Mesenchymal stem cell (in vitro differentiated cells and primary cell): Measurements from ENCODE around the gene AP3B2.

Experiments used
- DNase-seq: peaks from one replicate; pipeline ENCODE4 v3.0.0-alpha.2; 2013
- H2AFZ ChIP-seq: one replicate; pipeline ENCODE4 v1.6.1; 2013; ENCODE audit warnings: low read depth, mild to moderate bottlenecking, control low read depth, inconsistent platforms, low read length, moderate library complexity
- H2AK5ac ChIP-seq: 2 replicates; pipeline ENCODE4 v1.6.1; 2013; ENCODE audit warnings: low read length, moderate library complexity, mild to moderate bottlenecking, inconsistent platforms; ENCODE audit not compliant: severe bottlenecking
- H2BK120ac ChIP-seq: one replicate; pipeline ENCODE4 v1.6.1; 2013; ENCODE audit warnings: low read depth, mild to moderate bottlenecking, inconsistent platforms, low read length, moderate library complexity
- H2BK12ac ChIP-seq, 2 experiments: one replicate each; pipeline ENCODE4 v1.6.1; 2013; ENCODE audit warnings: inconsistent platforms in 2 of 2, low read length in 2 of 2, mild to moderate bottlenecking in 2 of 2, moderate library complexity in 2 of 2, control low read depth in 1 of 2
- H2BK15ac ChIP-seq: one replicate; pipeline ENCODE4 v1.6.1; 2013; ENCODE audit warnings: mild to moderate bottlenecking, low read depth, inconsistent platforms; ENCODE audit not compliant: poor library complexity, severe bottlenecking
- H2BK5ac ChIP-seq: 2 replicates; pipeline ENCODE4 v1.6.1; 2013; ENCODE audit warnings: low read depth, mild to moderate bottlenecking, low read length, control low read depth, inconsistent platforms; ENCODE audit not compliant: poor library complexity, severe bottlenecking
- H3K14ac ChIP-seq, 2 experiments: one replicate each; pipeline ENCODE4 v1.6.1; 2013; ENCODE audit warnings: inconsistent platforms in 2 of 2, low read length in 2 of 2, control low read depth in 1 of 2, mild to moderate bottlenecking in 1 of 2, moderate library complexity in 1 of 2
- H3K18ac ChIP-seq, 2 experiments: one replicate each; pipeline ENCODE4 v1.6.1; 2013; ENCODE audit warnings: inconsistent platforms in 2 of 2, low read length in 2 of 2, control low read depth in 1 of 2, low read depth in 1 of 2, mild to moderate bottlenecking in 1 of 2
- H3K23ac ChIP-seq, 2 experiments: one replicate each; pipeline ENCODE4 v1.6.1; 2013; ENCODE audit warnings: inconsistent platforms in 2 of 2, low read length in 2 of 2, mild to moderate bottlenecking in 2 of 2, moderate library complexity in 2 of 2, control low read depth in 1 of 2
- H3K27ac ChIP-seq: 2 replicates; pipeline ENCODE4 v1.5.1; 2013; ENCODE audit warnings: mild to moderate bottlenecking, moderate library complexity, low read length, control low read depth, inconsistent platforms; ENCODE audit not compliant: poor library complexity, severe bottlenecking
- H3K27me3 ChIP-seq, 2 experiments: 2 replicates each; pipeline versions ENCODE4 v1.6.1 to v1.7.0; 2013; ENCODE audit warnings: low read length in 2 of 2, mild to moderate bottlenecking in 2 of 2, moderate library complexity in 2 of 2, control low read depth in 1 of 2, inconsistent platforms in 1 of 2; ENCODE audit not compliant: control insufficient read depth in 1 of 2, insufficient read depth in 1 of 2
- H3K36me3 ChIP-seq, 2 experiments: 2 replicates each; pipeline versions ENCODE4 v1.6.1 to v1.7.0; 2013; ENCODE audit warnings: low read length in 2 of 2, control low read depth in 1 of 2, inconsistent platforms in 1 of 2, low read depth in 1 of 2, mild to moderate bottlenecking in 1 of 2; ENCODE audit not compliant: insufficient read depth in 2 of 2, control insufficient read depth in 1 of 2
- H3K4ac ChIP-seq, 2 experiments: one replicate each; pipeline ENCODE4 v1.6.1; 2013; ENCODE audit warnings: inconsistent platforms in 2 of 2, low read length in 2 of 2, mild to moderate bottlenecking in 2 of 2, moderate library complexity in 2 of 2, control low read depth in 1 of 2, low read depth in 1 of 2
- H3K4me1 ChIP-seq: 2 replicates; pipeline ENCODE4 v1.6.1; 2013; ENCODE audit warnings: low read depth, low read length, control low read depth; ENCODE audit not compliant: control insufficient read depth, insufficient read depth
- H3K4me2 ChIP-seq: 2 replicates; pipeline ENCODE4 v1.6.1; 2013; ENCODE audit warnings: low read length, mild to moderate bottlenecking, inconsistent platforms; ENCODE audit not compliant: poor library complexity, severe bottlenecking
- H3K4me3 ChIP-seq, 2 experiments: 2 replicates each; pipeline versions ENCODE4 v1.5.1 to v1.7.0; 2013; ENCODE audit warnings: low read length in 2 of 2, mild to moderate bottlenecking in 2 of 2, control low read depth in 1 of 2, low read depth in 1 of 2; ENCODE audit not compliant: insufficient read depth in 1 of 2
- H3K79me1 ChIP-seq: replicated peaks from 2 replicates; pipeline ENCODE4 v1.6.1; 2013; ENCODE audit warnings: mild to moderate bottlenecking, control low read depth, low read length, inconsistent platforms; ENCODE audit not compliant: poor library complexity, severe bottlenecking
- H3K9ac ChIP-seq: 2 replicates; pipeline ENCODE4 v1.7.0; 2013; ENCODE audit warnings: mild to moderate bottlenecking, low read length, moderate library complexity
- H3K9me3 ChIP-seq: 2 replicates; pipeline ENCODE4 v1.7.0; 2013; ENCODE audit warnings: mild to moderate bottlenecking, low read length; ENCODE audit not compliant: control insufficient read depth
- H4K8ac ChIP-seq: one replicate; pipeline ENCODE4 v1.6.1; 2013; ENCODE audit warnings: inconsistent platforms, mild to moderate bottlenecking, low read length, moderate library complexity
- H4K91ac ChIP-seq: one replicate; pipeline ENCODE4 v1.6.1; 2013; ENCODE audit warnings: mild to moderate bottlenecking, low read length, inconsistent platforms
- WGBS: methylation state at CpG from one replicate; pipeline ENCODE4 v1.1.7; 2013; ENCODE audit warnings: mixed read lengths; 5-methylcytosine and 5-hydroxymethylcytosine counted together

Gene AP3B2

GRCh38 chr15:82666606-82667005 lies 43.1 kb downstream of the AP3B2 start:
- 92% methylated on average over 10 of the region's 10 CpGs for WGBS
- H3K4me3 ChIP-seq, result no peak overlapping the region
- no peak overlapping the region for H2BK12ac ChIP-seq
- no peaks in the 10 kb centered on the region for H3K4me1 ChIP-seq
- H4K91ac ChIP-seq, result no peak overlapping the region
- H4K8ac ChIP-seq, result no peak overlapping the region
- no peaks in the 10 kb centered on the region for H3K9me3 ChIP-seq
- H2BK120ac ChIP-seq, result no peak overlapping the region
- no peak overlapping the region for H3K9ac ChIP-seq
- H2AK5ac ChIP-seq, result no peak overlapping the region
- H3K14ac ChIP-seq, result no peak overlapping the region
- no peak overlapping the region for H3K4ac ChIP-seq
- no peaks in the 10 kb centered on the region for H3K36me3 ChIP-seq
- no peak overlapping the region for H3K23ac ChIP-seq
- no peaks in the 10 kb centered on the region for H3K79me1 ChIP-seq
- H3K4me2 ChIP-seq, result no peak overlapping the region
- no peak for DNase-seq
- peaks cover 0 to 18% of the 10 kb centered on the region in 2 experiments for H3K27me3 ChIP-seq
- H2AFZ ChIP-seq, result no peak overlapping the region
- H3K18ac ChIP-seq, result no peak overlapping the region
- no peak overlapping the region for H3K27ac ChIP-seq
- no peak overlapping the region for H2BK5ac ChIP-seq
- H2BK15ac ChIP-seq, result no peak overlapping the region

GRCh38 chr15:82664021-82664420 lies 45.7 kb downstream of the AP3B2 start:
- Histone ChIP-seq H3K27me3 (peaks cover 0 to 32% of the 10 kb centered on the region in 2 experiments), H3K36me3 (no peaks in the 10 kb centered on the region), H2BK12ac (no peak overlapping the region), H2AFZ (no peak overlapping the region), H3K9me3 (no peaks in the 10 kb centered on the region), H4K91ac (no peak overlapping the region), H3K14ac (no peak overlapping the region), H2AK5ac (no peak overlapping the region), H2BK120ac (no peak overlapping the region), H3K27ac (no peak overlapping the region), H2BK5ac (no peak overlapping the region), H3K4me1 (no peaks in the 10 kb centered on the region), H2BK15ac (no peak overlapping the region), H3K4ac (no peak overlapping the region), H3K9ac (no peak overlapping the region), H3K79me1 (no peaks in the 10 kb centered on the region), H3K4me3 (no peak overlapping the region), H4K8ac (no peak overlapping the region), H3K18ac (no peak overlapping the region), H3K4me2 (no peak overlapping the region), H3K23ac (no peak overlapping the region)
- WGBS, result 81% methylated on average over 5 of the region's 5 CpGs
- DNase-seq, result no peak

GRCh38 chr15:82663186-82663600 lies 46.5 kb downstream of the AP3B2 start:
- no peak overlapping the region for H3K4me2 ChIP-seq
- H3K18ac ChIP-seq, result no peak overlapping the region
- DNase-seq, result peak; percentile 27
- no peaks in the 10 kb centered on the region for H3K36me3 ChIP-seq
- no peak overlapping the region for H3K4ac ChIP-seq
- H2BK5ac ChIP-seq, result no peak overlapping the region
- no peak overlapping the region for H3K14ac ChIP-seq
- no peaks in the 10 kb centered on the region for H3K4me1 ChIP-seq
- no peak overlapping the region for H2BK12ac ChIP-seq
- H2AFZ ChIP-seq, result no peak overlapping the region
- H3K23ac ChIP-seq, result no peak overlapping the region
- H3K9me3 ChIP-seq, result no peaks in the 10 kb centered on the region
- no peak overlapping the region for H3K9ac ChIP-seq
- H2AK5ac ChIP-seq, result no peak overlapping the region
- 13% methylated on average over 4 of the region's 4 CpGs for WGBS
- H4K8ac ChIP-seq, result no peak overlapping the region
- H2BK120ac ChIP-seq, result no peak overlapping the region
- no peak overlapping the region for H4K91ac ChIP-seq
- H3K79me1 ChIP-seq, result no peaks in the 10 kb centered on the region
- H3K4me3 ChIP-seq, result no peak overlapping the region
- H3K27ac ChIP-seq, result no peak overlapping the region
- peaks cover 0 to 32% of the 10 kb centered on the region in 2 experiments for H3K27me3 ChIP-seq
- H2BK15ac ChIP-seq, result no peak overlapping the region

GRCh38 chr15:82662641-82663040 lies 47.0 kb downstream of the AP3B2 start:
- 87% methylated on average over 9 of the region's 9 CpGs for WGBS

More at GRCh38 chr15:82662641-82663040, 47.0 kb downstream of the AP3B2 start:
- no peak overlapping the region for H2BK15ac ChIP-seq
- no peak overlapping the region for H3K27ac ChIP-seq
- no peak overlapping the region for H2BK120ac ChIP-seq
- H2AK5ac ChIP-seq, result no peak overlapping the region
- no peak overlapping the region for H2AFZ ChIP-seq
- H3K4me2 ChIP-seq, result no peak overlapping the region
- H3K4ac ChIP-seq, result no peak overlapping the region
- no peak overlapping the region for H4K8ac ChIP-seq
- no peak overlapping the region for H3K14ac ChIP-seq
- no peak overlapping the region for H2BK12ac ChIP-seq
- no peak overlapping the region for H3K18ac ChIP-seq
- no peaks in the 10 kb centered on the region for H3K9me3 ChIP-seq
- no peak overlapping the region for H3K9ac ChIP-seq
- no peak overlapping the region for H3K4me3 ChIP-seq
- H3K36me3 ChIP-seq, result no peaks in the 10 kb centered on the region
- no peak for DNase-seq
- no peak overlapping the region for H4K91ac ChIP-seq
- H3K23ac ChIP-seq, result no peak overlapping the region
- H2BK5ac ChIP-seq, result no peak overlapping the region
- H3K4me1 ChIP-seq, result no peaks in the 10 kb centered on the region
- H3K79me1 ChIP-seq, result no peaks in the 10 kb centered on the region
- H3K27me3 ChIP-seq, result peaks cover 0 to 35% of the 10 kb centered on the region in 2 experiments
